HL-60 (cell line): ENCODE measurements around the gene MFAP3L.

Experiments used
- DNase-seq, 2 experiments: peaks; one replicate each; pipeline ENCODE4 v3.0.0-alpha.2; 2010 to 2020; ENCODE audit warnings: low read depth in 1 of 2, low spot score in 1 of 2
- H3K27ac ChIP-seq: fragments of 250-450 bp; sonication (Bioruptor Pico); replicated peaks from 2 replicates; pipeline ENCODE4 v1.5.1; 2020; ENCODE audit warnings: mild to moderate bottlenecking, moderate library complexity
- H3K27me3 ChIP-seq: fragments of 250-450 bp; sonication (Bioruptor Pico); 2 replicates; pipeline ENCODE4 v1.5.1; 2021; ENCODE audit warnings: mild to moderate bottlenecking, moderate library complexity; ENCODE audit not compliant: insufficient read depth, poor library complexity, severe bottlenecking
- H3K4me3 ChIP-seq: replicated peaks from 2 replicates; pipeline ENCODE4 v1.5.1; 2011; ENCODE audit warnings: mild to moderate bottlenecking, control low read depth, low read length; ENCODE audit not compliant: insufficient read depth
- GABPA ChIP-seq: IDR thresholded peaks from 2 replicates; pipeline ENCODE4 v1.6.1; 2012; ENCODE audit warnings: low read depth
- POLR2AphosphoS5 ChIP-seq: IDR thresholded peaks from 2 replicates; pipeline ENCODE4 v1.6.1; 2012; ENCODE audit warnings: low read depth
- REST ChIP-seq: IDR thresholded peaks from 2 replicates; pipeline ENCODE4 v1.6.1; 2012; ENCODE audit warnings: low read depth; ENCODE audit not compliant: insufficient replicate concordance
- SPI1 ChIP-seq: IDR thresholded peaks from 2 replicates; pipeline ENCODE4 v1.6.1; 2012; ENCODE audit warnings: low read depth, mild to moderate bottlenecking, borderline replicate concordance
- TF ChIP-seq, protein P1 (sequence below): IDR thresholded peaks from one replicate; pipeline ENCODE4 v1.5.1; 2011; ENCODE audit warnings: low read length, control low read depth, inconsistent platforms; ENCODE audit not compliant: insufficient read depth

Gene MFAP3L

DNA sequence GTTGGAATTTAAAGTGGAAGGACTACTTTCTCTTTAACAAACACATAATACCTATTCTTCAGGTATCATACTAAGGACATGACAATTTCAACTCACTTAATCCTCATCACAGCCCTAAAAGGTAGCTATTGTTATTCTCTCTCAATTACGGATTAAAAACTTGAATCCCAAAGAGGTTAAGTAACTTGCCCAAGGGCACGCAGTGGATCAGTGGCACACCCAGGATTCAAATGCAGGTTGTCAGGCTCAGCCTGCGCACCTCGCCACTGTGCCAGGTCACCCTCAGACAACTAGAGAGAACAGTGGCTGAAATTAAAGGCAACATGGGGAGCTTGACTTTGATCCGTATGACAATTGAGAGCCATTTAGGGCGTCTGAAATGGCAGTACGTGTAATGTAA, 67.6 kb downstream of the MFAP3L start:
- H3K27ac ChIP-seq, result no peak overlapping the region
- TF ChIP-seq SPI1 (no peak), REST (no peak), GABPA (no peak), POLR2AphosphoS5 (no peak)
- TF ChIP-seq, protein P1, sequence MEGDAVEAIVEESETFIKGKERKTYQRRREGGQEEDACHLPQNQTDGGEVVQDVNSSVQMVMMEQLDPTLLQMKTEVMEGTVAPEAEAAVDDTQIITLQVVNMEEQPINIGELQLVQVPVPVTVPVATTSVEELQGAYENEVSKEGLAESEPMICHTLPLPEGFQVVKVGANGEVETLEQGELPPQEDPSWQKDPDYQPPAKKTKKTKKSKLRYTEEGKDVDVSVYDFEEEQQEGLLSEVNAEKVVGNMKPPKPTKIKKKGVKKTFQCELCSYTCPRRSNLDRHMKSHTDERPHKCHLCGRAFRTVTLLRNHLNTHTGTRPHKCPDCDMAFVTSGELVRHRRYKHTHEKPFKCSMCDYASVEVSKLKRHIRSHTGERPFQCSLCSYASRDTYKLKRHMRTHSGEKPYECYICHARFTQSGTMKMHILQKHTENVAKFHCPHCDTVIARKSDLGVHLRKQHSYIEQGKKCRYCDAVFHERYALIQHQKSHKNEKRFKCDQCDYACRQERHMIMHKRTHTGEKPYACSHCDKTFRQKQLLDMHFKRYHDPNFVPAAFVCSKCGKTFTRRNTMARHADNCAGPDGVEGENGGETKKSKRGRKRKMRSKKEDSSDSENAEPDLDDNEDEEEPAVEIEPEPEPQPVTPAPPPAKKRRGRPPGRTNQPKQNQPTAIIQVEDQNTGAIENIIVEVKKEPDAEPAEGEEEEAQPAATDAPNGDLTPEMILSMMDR, result no peak
- no peaks in the 10 kb centered on the region for H3K27me3 ChIP-seq
- DNase-seq, result no peak
- H3K4me3 ChIP-seq, result no peak overlapping the region

DNA sequence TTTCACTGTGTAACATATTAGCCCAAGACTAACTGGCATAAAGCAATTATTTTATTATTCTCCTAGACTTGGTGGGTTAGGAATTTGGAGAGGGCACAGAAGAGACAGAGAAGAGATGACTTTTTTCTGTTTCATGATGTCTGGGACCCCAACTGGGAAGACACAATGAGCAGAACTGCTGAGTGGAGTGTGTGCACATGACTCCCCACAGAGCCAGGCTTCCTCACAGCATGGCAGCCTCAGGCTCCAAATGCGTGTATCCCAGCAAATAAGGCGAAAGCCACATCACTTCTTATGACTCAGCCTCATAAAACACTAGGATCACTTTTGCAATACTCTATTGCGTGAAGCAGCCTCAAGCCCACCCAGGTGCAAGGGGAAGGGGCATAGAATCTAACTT, 68.4 kb downstream of the MFAP3L start:
- no peak for DNase-seq
- Histone ChIP-seq H3K4me3 (no peak overlapping the region), H3K27me3 (no peaks in the 10 kb centered on the region), H3K27ac (no peak overlapping the region)
- TF ChIP-seq GABPA (no peak), POLR2AphosphoS5 (no peak), REST (no peak), SPI1 (no peak)
- TF ChIP-seq, protein P1, result no peak

DNA sequence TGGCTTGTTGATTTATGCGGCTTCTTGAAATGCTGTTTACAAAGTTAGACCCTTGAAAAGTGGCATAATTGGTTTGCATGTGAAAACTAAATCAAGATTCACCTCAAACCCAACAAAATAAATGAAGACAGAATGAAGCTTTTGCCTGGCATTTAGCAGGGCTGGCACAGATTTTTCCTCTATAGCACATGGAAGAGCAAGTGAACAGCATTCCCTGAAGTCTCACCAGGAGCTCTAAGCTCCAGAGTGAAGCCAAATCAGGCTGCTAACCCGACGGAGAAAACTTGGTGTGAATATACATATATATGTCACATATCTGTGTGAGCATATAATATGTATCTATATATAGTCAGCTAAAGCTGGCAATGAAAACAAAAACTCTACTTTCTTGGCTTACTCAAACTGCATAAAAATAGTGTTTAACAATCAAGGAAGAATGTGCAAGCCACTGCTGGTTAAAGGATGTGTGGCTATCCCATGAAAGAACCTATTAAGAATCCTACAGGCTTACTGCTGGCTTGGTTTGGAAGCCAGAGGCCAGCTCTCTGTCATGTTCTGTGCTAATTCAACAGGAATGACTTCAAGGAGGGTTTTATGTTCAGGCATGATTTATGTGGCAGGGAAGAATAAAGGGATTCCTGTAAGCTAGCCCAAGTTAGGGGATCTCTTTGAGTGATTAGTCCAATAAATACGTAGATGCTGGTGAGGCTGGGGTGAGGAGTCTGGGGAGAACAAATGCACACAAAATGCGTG, 69.9 kb downstream of the MFAP3L start:
- no peak overlapping the region for H3K27ac ChIP-seq
- H3K27me3 ChIP-seq, result no peaks in the 10 kb centered on the region
- DNase-seq, result no peak
- H3K4me3 ChIP-seq, result no peak overlapping the region
- TF ChIP-seq REST (no peak), GABPA (no peak)
- TF ChIP-seq, protein P1, result no peak
